GM21619 (cell line): ENCODE measurements around the gene PAGE2.
"Not testable (repeated sequence)": the region's sequence is repeated elsewhere in the genome, so short reads cannot be mapped to it uniquely, and the experiment has no call there.

Experiments
- ATAC-seq: cut with Tn5 transposase; IDR thresholded peaks from one replicate; pipeline ENCODE4 v1.9.1; 2021; ENCODE audit not compliant: unreplicated experiment

PAGE2 gene, protein sequence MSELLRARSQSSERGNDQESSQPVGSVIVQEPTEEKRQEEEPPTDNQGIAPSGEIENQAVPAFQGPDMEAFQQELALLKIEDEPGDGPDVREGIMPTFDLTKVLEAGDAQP

DNA sequence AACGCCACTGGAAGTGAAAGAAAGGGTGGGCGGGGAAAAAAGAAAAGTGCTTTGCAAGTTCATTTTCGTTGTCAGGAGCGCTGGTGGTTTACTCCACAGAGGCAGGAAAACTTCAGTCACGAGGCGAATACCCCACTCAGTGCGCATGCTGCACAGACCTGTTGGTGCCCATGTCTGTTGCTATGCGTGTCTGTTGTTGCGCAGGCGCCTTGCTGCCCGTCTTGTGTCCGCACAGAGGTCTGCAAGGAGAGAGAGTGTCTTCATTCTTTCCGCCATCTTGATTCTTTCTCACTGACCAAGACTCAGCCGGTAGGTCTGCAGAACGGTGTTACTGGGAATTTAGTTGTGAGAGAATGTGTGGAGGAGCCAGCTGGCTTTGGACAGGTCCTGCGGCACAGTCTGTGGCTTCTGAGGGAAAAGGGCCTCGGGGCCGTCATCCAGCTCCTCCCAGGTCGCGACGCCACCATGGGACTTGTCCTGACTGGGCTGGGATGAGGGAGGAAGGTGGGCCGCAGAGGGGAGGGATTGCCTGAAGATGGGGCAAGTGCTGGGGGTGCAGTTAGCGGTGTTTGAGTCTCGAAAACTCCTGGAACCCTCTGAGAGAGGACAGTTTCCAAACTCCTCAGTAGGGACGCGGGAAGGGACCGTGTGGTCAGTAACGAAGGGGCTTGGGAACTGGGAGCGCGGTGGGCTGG, at the start of gene PAGE2:
Gene PAGE2 (plus strand): TSS at position 224 of the 695 bp plus-strand sequence. CDS start 1,003 bp downstream, outside the sequence.
- no peak for ATAC-seq

DNA sequence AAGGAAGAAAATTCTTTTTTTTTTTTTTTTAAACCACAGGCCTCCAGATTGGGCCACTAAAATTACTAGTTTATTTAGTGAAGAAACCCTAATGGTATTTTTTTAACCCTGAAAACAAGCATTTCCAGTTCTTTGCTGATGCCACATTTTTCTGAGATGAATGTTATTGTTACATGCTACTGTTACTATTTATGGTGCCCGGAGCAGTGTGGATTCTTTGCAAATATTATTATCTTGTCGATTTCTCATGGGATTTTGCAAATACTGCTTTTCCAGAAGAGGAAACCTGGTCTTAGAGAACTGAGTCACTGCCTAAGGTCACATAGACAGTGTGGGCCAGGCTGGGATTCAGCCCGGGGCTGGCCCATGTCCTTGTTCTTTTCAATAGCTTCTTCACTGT, 49.3 kb upstream of the PAGE2 start:
- no peak for ATAC-seq

DNA sequence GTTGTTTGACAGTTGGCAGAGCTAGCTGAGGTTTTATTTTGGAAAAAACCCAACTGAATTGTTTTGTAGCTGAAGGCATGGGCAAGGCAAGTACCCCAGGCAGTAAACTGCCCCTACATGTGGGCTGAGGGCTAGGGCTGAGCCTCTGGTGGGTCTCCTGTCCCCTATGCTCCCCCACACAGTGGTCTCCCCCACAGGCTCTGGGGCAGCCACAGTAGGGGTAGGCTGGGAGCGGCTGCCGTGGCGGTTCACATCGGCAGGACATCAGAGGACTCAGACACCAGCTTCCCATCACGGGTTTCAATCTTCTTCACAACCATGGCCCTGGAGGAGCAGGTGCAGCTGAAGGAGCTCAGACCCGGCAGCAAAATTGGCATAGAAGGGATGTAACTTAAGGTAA, 47.3 kb upstream of the PAGE2 start:
- no peak for ATAC-seq

DNA sequence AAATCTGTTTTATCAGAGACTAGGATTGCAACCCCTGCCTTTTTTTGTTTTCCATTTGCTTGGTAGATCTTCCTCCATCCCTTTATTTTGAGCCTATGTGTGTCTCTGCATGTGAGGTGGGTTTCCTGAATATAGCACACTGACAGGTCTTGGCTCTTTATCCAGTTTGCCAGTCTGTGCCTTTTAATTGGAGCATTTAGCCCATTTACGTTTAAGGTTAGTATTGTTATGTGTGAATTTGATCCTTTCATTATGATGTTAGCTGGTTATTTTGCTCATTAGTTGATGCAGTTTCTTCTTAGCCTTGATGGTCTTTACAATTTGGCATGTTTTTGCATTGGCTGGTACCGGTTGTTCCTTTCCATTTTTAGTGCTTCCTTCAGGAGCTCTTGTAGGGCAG, 38.2 kb upstream of the PAGE2 start:
- not testable (repeated sequence) for ATAC-seq

DNA sequence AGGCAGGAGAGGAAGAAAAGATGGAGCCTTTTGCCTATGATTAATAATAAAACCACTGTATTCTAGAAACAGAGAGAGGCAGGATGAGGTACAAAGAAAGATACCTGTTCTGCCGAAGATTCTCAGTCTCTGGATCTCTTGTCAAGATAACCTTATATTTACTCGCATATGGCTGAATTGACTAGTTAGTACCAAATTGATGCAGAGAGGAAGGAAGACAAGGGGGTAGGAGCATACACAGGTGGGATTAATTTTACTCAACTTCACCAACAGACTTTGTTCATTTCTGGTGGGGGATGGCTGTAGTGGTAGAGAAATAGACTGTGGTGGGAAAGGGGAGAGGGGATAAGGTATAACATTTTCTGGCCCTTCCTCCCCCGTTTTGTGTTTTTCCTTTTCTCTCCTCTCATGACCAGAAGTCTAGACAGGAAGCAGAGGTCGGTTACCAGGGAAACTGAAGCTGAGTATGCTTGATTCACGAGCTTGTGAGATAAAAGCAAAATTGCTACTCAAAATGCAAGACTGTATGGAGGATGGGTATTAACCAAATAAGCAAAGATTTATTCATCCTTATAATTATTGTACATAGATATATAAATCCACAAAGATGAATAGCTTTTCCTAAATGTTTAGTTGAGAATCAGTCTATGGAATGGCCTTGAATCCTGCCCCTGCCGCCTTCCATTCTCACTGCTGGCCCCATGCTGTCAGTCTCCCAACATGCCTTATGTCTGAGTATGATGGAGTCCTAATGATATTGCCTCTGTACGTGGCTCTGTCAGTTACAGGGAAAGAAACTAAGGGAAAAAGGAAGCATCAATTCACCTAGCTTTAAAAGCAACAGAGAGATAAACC, 31.8 kb upstream of the PAGE2 start:
- no peak for ATAC-seq

DNA sequence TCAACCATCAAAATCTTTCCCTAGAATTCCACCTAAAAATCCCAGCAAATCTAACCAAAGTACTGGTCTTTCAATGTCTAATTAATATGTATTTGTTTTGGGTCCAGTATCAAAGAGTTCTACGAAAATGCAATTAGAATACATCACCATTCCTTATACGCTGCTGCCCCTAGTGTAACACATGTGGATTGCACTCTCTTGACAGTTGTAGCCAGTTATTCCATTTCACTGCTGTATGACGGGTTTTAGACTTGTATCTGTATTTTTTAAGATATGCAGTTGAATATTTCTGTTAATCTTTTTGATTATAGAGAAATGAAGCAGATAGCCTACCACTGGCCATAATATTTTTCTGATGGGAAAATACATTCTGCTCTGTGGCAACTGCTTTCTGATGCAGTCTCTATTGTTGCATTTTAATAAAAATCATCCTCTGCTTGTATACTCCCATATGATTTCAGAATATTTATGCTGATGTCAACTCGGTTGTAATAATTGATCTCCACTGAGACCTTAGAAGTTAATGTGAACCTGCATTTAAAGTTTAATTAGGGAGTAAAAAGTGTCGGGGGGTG, 31.1 kb upstream of the PAGE2 start:
- ATAC-seq, result no peak

DNA sequence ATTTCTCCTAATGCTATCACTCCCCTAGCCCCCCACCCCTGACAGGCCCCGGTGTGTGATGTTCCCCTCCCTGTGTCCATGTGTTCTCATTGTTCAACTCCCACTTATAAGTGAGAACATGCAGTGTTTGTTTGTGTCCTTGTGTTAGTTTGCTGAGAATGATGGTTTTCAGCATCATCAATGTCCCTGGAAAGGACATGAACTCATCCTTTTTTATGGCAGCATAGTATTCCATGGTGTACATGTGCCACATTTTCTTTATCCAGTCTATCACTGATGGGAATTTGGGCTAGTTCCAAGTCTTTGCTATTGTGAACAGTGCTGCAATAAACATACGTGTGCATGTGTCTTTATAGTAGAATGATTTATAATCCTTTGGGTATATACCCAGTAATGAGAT, 21.6 kb upstream of the PAGE2 start:
- ATAC-seq, result not testable (repeated sequence)

DNA sequence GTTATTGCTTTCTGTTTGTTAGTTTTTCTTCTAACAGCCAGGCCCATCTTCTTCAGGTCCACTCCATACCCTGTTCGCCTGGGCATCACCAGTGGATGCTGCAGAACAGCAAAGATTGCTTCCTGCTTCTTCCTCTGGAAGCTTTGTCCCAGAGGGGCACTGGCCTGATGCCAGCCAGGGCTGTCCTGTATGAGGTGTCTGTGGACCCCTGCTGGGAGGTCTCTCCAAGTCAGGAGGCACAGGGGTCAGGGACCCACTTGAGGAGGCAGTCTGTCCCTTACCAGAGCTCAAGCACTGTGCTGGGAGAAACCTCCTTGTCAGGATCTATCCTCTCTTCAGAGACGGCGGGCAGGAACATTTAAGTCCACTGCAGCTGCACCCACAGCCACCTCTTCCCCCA, 16.5 kb upstream of the PAGE2 start:
- no peak for ATAC-seq

DNA sequence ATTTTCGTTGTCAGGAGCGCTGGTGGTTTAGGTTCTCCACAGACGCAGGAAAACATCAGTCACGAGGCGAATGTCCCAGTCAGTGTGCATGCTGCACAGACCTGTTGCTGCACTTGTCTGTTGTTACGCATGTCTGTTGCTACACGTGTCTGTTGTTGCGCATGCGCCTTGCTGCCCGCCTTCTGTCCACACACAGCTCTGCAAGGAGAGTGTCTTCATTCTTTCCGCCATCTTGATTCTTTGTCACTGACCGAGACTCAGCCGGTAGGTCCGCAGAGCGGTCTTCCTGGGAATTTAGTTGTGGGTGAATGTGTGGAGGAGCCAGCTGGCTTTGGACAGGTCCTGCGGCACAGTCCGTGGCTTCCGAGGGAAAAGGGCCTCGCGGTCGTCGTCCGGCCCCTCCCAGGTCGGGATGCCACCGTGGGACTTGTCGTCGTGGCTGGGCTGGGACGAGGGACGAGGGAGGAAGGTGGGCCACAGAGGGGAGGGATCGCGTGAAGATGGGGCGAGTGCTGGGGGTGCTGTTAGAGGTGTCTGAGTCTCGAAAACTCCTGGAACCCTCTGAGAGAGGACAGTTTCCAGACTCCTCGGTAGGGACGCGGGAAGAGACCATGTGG, 13.9 kb upstream of the PAGE2 start, which contains the start of gene PAGE2B:
Gene PAGE2B (plus strand): TSS at position 180 of the 617 bp plus-strand sequence. CDS start 1,012 bp downstream, outside the sequence.
- ATAC-seq, result no peak

DNA sequence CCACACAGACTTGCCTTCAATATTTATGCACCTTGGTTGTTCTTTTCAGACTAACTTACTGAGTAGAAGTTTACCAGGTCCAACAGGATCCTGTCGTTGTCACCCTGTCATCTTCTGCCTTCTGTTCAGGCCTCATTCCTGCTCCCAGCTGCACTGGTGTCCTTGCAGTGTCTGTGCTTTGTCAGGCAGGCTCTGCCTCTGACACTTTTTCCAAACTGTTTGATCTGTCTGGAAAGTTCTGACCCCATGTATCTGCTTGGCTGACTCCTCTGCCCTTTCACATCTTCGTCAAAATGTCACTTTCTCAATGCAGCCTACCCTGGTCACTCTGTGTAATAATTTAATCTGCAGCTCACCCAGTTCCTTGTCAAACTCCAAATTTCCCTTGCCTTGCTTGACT, 9.9 kb downstream of the PAGE2 start:
- ATAC-seq, result no peak

DNA sequence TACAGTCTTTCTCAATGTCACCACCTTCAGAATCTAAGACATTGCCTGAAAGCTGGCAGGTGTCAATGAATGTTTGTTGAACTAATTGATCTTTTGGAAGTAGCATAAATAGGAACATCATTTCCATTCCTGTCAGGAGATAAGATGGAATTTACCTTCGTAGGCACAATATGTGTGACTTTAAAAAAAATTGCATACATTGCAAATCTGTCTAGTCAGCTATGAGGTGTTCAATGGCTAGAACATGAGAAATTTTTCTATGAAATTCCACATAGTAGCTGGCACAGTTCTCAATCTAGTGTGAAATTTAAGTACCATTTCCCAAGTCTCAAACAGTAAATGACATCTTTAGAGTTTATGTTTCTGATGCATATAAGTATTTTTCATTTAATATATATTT, 10.3 kb downstream of the PAGE2 start:
- no peak for ATAC-seq

DNA sequence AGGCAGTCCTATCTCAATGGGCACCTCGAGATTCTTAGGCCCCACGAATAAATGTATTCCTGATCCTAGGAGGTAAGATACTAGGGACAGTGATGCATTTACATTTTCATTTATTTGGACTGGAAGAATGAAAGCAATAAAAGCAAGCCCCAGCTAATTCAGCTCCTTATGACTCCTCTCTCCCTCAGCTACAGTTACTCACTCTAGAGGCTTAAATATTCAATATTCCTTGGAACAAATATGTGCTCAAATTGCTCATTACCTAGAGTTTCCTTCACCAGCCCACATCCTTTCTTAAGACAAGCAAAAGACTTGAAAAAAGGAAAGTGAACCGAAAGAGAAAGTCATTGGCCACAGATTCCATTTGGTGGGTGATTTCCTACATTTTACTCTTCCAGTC, 13.9 kb downstream of the PAGE2 start:
- ATAC-seq, result no peak

DNA sequence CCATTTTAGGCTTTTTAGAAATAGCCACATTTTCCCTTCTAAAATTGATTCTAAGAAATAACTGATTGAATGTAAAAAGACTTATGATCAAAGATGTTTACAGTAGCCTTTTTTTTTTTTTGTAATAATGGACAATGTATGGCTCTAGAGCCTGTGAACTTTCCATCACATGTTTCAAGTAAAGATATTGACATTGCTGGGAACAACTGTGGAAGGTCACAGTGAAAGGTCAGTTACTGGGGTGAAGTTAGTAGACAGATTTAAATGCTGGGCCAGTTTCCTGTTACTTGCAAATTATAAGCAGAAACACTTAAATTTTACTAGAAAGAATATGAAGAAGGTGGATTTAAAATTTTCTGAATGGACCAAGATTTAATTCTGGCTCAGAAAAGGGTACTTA, 18.4 kb downstream of the PAGE2 start:
- ATAC-seq, result no peak

DNA sequence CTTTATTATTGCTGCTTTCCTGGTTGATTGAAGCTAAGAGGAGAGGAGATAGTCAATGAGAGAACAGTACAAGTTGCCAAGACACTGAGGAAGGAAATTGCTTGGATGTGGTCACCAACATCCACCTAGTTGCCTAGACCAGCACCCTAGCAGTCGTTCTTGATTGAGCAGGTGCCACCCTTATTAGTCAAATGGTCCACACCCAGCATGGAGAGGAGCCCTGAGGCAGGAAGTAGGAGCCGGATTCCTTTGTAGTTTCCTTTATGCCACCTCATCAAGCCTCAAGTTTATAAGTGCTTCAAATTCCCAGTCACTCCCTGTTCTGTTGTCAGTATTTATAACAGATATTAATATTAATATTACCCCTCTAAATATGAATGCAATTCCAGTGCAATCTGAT, 19.1 kb downstream of the PAGE2 start:
- ATAC-seq, result no peak

DNA sequence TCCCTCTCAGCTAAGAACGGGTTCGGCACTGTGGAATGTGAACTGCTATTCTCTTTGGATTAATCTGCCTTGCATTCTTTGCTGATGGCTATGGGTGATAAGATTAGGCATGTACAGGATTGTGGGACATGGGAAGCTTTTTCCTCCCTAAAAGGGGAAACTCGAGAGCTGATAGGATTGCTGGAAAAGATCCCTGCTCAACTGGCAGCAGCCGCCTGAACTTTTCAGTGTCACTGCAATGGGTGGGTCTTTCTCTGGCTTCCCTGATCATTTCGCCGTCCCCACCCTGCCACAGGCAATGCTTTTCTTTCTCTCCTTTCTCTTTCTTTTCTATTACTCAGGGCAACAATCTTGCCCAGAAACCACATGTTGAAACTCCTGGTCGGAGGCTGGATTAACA, 20.5 kb downstream of the PAGE2 start:
- no peak for ATAC-seq

DNA sequence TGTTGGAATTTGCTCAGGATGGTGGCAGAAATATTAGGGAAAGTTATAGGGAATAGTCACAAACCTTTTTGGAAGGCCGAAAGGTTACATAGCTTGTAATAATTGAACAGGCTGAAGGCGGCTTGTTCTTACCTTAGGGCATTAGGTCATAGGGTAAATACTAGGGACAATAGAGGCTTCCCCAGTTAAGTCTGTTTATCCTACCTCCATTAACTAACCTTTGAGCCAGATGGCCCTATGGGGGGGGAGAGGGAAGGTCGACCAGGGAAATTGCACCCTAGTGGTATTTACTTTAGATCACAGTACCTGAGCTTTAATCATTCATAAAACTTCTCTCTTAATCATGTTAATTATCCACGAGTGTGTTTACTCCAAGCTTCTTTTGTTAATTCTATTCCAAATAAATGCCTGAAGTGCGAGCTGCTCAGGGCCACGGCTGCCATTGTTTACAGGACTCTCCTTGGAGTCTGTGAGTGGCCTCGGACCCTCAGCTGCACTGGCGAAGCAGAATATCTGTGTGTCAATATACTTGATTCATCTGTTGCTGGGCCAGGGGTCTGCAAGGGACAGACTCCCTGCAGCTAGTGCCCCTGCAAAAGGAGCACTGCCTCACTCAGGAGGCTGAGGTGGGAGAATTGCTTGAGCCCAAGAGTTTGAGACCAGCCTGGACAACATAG, 22.9 kb downstream of the PAGE2 start:
- no peak for ATAC-seq

DNA sequence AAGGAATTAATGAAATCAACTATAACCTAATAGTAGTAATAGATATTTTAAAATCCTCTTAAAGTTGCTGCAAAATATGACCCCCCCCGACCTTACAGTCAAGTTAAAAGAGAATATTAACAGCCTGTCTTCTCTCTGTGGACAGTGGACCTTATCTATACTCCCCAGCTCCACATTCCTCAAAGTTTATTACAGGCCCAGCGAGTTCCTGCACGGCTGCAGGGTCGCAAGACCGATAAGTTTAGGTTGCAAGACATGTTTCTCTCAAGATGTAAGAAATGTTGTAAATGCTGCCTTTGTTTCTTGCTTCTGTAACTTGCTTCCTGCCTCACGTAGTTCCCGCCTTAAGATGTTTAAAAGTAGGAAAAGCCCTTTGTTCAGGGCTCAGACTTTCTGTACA, 27.8 kb downstream of the PAGE2 start:
- ATAC-seq, result not testable (repeated sequence)

DNA sequence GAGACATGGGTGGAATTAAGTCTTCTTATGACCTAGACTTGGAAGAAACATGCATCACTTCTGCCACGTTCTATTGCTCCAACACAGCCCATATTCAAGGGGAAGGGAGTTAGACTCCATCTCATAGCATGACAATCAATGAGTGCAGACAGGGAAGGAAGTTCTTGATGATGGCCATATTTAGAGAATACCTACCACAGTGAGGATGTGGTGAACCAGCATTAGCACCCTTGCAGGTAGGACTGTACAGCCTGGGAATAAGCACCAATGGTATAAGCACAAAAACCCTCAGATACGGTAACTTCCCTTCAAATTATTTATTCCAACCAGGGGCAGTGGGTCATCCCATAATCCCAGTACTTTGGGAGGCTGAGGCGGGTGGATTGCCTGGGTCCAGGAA, 29.8 kb downstream of the PAGE2 start:
- ATAC-seq, result no peak

DNA sequence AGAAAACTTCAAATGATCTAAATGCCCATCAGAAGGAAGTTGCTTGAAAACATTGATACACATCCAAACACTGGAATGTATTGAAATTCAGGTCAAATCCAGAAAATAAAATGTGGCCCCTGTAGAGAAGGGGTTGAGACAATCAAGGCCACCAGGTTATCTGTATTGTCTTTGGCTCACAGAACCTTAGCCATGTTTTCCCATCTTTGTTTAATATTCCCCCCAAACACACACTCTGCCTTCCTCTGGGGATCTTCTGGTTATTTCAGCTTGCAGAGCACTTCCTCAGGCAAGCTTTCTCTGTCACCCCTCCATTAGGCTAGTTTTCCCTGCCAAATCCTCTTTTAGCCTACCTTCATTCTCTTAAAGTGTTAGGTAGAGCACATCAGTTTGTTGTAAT, 30.5 kb downstream of the PAGE2 start:
- ATAC-seq, result no peak

DNA sequence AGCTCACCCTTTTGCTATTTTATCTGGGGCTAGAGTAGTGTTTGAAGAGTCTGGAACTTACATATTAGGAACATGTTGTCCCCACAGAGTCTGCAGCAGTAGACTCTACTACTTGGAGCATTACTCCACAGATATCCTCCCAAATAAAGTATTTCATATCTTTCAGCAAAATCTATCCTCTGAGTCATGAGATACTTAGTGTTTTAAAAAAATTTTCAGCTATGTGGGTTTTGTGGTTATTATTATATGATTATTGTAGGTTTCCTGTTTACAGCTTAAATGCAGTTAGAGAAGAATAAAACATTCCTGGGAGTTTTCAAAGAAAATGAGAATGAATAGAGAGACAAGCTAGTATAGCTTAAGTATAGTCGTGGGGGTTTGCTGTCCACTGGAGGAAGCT, 30.9 kb downstream of the PAGE2 start:
- no peak for ATAC-seq
